Hematopoietic multipotent progenitor cell treated with erythropoietin and hydrocortisone succinate and interleukin-3 and kit ligand, for 4 days (in vitro differentiated cells): ENCODE data around the gene NOC4L.
A peak's percentile ranks its signal among the peaks of the same experiment; 100 is the strongest.
"Not testable (repeated sequence)": the region's sequence is repeated elsewhere in the genome, so short reads cannot be mapped to it uniquely, and the experiment has no call there.

ENCODE experiments used
- DNase-seq: peaks from one replicate; pipeline ENCODE4 v3.0.0-alpha.2; 2015

The NOC4L gene

DNA sequence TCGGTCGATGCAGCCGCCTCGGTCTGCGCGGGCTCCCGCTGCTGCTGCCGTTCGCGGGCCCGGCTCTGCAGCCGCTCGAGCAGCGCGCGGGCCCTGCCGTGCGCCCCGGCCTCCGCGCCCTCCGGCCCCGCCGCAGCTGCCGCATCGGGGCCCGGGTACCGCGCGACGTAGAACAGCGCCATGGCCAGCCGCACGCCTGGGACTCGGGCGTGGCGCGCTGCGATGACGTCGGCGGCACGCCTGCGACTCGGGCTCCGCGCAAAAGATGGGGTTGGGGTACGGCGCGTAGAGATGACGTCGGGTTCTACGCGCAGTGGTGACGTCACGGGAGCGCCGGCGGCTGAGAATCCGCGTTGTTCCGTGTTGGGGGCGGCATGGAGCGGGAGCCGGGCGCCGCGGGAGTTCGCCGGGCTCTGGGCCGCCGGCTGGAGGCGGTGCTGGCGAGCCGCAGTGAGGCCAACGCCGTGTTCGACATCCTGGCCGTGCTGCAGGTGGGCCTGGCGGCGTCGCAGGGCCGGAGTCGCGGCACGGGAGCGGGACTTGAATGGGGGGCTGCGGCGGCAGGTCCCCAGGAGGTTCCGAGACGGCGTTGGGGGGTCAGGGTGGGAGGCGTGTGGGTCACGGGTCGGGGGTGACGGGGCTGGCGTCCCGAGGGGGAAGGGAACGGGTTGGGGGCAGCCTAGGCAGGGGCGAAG is at the start of gene NOC4L, which contains the start of gene DDX51:
Gene NOC4L, plus strand, starts transcription at position 343 of the 695 bp plus-strand sequence. Its CDS starts 32 bp downstream, at position 375.
Gene DDX51, minus strand, starts transcription at position 205 of the 695 bp plus-strand sequence. Its CDS starts 23 bp downstream, at position 182.
- DNase-seq = peak; percentile 96

DNA sequence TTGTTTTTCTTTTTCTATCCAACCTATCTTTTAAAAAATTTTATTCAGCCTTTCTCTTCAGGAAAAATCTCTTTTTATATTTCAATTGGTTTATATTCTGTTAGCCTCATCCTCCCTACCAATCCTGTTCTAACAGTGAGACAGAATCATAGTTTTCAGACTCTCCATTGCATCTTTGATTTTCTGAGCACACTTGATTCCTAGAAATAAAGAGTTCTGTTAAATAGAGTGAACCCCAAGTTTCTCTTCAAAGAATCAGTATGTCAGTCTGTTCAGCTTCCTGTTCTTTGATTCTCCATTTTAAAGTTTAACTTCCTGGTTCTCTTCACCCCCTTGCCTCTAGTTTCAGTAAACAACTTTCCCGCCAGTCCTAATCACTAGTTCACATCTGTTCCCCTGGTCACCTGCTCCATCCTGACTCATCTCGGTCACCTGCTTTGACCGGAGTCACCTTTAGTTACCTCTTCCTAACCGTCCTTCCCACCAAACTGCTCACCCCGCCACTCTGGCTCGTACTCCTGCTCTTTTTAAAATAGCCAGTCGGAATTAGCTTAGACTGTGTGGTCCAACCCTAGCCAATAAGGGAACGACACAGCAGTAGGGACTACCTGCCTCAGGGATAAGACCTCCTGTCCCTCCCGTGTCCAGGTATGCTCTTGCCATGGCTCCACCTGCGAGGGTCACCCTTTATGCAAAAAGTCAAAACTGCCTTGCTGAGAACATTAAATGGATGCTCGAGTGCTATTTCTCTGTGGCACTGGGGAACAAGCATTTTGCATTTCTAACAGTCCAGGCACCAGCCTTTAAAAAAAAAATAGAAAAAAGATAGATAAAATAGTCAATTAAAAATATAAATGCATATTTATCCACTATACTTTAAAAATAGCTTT is 48.5 kb upstream of the NOC4L start:
- DNase-seq = no peak

DNA sequence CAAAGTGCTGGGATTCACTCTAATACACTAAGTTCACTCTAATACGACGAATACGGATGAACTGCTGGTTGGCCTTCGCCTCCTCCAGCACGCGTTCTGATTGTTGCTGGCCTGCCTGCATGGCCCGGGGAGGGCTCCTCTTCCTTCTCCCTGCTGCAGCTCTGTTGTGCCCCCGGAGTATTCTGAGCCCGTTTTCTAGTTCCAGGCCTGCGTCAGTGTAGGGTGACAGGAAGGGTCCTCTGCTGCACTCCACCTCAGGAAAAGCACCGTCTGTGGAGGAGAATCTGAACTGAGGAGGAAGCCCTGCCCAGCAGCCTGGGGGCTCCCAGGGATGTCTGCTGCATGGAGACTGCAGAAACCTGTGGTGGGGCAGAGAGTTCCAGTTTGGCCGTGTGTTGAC is 44.5 kb upstream of the NOC4L start:
- DNase-seq = no peak

DNA sequence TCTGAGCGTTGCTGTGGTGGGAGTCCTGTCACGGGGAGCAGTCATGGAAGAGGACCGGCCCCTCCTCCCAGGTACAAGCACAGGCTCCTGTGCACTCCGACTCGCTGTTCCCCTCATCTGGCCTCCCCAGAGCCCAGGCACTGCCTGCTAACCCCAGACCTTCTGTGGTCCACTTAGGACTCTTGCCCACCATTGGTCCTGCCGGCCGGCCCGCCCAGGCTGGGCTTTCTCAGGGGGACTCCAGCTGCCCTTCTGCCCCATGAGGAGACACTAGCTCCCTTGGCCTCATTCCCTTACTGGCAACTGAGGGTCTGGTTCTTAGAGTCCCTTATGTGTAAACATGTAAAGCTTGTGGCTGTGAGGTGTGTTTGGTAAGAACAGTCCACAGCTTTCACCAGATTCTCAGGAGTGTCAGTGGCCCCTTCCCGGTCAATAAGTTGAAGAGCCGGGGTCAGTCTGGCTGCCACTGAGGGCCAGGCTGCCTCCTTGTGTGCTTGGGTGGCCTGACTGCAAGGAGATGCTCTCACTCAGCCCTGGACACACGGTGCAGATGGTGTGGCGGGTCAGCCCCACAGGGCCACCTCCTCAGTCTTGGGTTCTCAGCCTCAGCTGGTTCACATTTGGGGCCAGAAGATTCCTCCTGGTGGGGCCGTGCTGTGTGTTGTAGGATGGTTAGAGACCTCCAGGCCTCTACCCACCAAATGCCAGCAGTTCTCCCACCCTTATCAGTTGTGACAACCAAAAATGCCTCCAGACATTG is 43.8 kb upstream of the NOC4L start:
- no peak for DNase-seq

DNA sequence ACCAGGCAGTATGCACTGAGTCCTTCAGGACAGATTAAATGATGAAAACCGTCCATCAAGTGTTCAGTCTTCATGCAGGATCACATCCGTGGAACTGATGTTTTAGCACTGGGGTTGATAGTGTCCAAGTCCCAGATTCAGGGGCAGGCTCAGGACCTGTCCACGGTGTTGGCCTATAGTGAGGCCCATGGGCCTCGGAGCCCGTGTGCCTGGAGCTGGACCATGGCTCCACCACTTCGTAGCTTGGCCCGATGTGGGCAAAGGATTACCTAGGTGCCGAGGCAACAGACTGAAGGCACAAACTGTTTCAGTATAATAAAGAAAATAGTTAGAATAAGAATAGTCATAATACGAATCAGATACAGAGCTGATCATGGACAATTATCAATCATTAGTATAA is 42.0 kb upstream of the NOC4L start:
- DNase-seq = no peak

DNA sequence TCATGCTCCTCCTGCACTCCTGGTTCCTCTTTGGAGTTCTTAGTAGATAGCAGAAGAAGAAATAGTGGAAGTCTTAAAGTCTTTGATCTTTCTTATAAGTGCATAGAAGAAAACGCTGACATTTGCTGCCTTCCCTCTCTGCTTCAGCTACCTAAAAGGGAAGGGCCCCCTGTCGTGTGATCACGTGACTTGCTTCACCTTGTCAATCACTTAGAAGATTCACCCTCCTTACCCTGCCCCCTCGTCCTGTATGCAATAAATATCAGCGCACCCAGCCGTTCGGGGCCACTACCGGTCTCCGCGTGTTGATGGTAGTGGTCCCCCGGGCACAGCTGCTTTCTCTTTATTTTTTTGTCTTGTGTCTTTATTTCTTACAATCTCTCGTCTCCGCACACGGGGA is 41.2 kb upstream of the NOC4L start:
- not testable (repeated sequence) for DNase-seq

DNA sequence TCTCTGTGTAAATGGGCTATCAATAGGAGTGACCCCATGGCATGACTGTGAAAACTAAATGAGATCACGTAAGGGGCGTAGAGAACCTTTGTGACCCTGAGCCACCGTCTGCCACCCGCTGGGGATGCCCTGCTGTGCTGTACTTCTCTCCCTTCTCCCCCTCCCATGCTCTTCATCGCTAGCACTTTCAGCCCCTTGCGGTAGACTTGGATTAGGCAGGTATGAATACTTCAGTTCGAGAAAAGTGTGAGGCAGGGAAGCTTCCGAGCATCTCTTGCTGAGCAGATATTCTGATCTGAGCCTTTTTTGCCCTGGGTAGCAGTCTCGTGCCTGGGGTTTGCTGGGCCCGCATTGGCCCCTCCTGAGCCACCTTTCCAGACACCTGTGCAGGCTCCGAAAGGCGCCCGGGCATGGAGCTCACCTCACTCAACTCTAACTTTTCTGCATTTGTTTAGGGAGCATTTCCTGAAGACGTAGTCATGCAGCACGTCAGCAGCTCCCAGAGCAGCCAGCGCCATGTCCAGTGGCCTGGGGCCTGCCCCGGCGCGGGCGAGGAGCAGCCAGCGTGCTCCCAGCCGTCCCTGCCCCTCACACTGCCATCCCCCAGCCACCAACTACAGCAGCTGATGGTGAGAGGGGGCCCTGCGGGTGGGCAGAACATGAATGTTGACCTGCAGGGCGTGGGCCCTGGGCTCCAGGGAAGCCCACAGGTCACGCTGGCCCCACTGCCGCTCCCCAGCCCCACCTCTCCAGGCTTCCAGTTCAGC is 40.5 kb upstream of the NOC4L start:
- no peak for DNase-seq

DNA sequence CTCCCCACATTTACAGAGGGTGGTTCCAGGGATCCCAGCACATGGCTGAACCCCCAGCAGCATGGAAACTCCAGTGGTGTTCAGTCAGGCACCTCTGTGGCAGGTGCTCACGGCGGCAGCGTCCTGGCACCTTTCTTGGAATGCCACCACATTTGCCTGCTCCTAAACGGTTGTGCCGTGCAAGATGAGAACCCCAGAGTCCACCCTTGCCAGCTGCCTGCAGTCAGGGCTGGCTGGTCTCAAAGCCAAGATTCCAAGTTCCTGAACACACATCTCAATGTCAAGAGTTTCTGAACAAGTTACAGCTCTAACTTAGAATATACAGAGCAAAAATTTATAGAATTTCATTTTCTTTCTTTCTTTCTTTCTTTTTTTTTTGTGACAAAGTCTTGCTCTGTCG is 38.8 kb upstream of the NOC4L start:
- no peak for DNase-seq

DNA sequence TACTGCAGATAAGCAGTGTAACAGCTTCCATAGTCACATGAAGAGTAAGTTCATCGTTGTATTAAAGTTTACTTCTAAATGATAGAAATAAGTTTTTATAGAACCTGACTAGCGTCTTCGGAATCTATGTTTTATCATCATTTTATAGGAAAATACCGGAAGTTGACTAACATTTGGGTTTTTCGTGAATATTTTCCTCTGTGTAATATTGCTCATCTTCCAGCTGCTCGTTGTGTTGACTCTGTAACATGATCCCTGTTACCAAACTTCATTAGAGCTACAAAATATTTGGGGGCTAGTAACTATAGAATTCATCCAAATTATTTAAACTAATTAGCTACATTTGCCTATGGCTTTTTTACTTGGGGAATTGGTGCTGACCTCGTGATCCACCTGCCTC is 37.3 kb upstream of the NOC4L start:
- DNase-seq = no peak

DNA sequence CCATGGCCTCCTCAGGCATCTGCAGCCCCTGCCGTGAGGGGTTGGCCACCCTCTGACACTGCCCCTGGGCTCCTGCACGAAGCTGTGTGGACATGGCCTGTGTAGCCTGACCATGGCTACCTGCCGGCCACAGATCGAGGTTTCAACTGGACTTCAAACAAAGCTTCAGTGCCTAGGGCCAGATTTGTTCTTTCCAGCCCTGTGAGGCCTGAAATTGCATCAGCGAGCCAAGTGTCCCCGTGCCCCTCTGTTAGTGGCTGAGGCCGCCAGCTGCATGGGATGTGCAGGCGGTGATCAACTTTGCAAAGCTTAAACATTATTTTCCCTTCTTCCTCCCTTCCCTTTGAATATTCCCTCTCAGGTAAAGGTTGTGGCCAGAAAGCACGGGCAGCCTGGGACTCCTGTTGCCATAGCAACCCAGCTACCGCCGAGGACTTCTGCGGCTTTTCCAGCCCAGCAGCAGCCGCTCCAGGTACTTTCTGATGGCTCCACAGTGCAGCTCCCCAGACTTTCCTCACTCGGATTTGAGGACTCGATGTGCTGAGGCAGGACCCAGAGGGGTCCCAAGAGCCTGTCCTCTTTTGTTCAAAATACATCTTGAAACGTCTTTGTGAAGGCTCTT is 35.9 kb upstream of the NOC4L start:
- no peak for DNase-seq

DNA sequence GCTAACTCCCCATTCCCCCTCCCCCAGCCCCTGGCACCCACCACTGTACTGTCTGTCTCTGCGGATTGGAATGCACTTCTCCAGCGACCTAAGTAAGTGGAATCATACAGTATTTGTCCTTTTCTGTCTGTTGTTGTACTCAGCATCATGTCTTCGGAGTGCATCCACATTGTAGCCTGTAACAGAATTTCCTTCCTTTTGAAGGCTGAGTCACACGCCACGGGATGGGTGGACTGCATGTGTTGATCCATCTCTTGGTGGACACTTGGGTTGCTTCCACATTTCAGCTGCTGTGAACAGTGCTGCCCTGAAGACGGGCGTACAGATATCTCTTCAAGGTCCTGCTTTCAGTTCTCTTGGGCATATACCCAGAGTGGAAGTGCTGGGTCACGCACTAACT is 34.5 kb upstream of the NOC4L start:
- no peak for DNase-seq

DNA sequence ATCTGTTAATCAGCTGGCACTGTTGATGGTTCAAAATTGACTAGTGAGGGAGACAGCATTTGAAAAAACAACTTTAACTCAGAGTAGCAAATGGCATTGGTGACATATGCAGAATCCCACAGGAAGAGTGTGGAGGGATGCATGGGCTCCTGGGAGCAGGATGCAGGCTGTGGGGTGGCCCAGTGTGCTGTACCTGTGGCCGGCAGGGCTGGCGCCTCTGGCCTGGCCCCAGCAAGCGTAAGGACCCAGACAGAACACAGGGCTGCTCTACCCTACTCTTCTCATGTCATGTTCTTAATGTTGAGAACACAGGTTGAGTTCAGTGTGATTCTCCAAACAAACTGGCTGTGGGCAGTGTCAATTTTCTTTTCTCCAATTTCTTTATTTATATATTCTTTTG is 33.6 kb upstream of the NOC4L start:
- DNase-seq = no peak

DNA sequence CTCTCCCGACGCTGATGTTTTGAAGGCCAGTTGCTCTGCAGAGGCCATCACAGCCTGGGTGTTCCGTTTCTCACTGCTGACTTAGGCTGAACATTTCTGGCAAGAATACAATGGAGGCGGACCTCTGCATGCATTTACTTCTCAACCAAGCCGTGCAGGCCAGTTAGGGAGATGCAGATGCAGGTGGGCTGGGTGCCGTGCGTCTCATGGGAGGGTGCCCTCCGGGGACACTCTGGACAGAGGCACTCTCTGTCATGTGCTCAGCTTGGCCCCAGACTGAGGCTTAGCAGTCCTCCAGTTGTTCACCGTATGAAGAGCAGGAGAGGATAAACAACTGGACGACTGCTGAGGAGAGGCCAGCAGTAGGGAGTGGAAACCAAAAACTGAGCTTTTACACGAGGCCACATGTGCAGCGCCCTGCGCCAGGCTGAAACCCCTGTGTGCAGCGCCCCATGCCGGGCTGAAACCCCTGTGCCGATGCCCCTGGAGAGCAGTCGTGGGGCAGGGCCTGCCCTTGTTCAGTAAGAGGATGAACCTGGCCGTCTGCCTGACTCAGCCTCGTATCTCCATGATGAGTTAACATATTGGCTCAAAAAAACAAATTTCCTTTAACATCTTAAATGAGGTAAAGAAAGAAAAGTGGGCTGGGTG is 32.5 kb upstream of the NOC4L start:
- DNase-seq = no peak

DNA sequence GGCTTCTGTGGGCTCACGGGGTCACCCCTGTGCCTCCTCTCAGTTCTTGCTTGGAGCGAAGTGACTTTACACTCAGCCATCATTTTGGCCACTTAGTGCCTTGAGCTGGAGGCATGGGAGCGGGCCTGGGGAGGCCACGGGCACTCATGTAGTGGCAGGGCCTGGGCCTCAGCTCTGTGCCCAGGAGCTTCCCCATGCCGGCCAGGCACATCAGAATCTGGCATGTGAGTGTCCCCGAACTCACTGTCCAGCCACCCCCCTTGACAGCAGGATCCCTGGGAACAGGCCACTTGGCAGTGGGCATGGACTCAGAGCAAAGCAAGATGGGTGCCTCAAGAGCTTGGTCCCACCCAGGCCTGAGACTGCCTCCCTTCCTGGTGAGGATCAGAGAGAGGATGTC is 29.6 kb upstream of the NOC4L start:
- no peak for DNase-seq

DNA sequence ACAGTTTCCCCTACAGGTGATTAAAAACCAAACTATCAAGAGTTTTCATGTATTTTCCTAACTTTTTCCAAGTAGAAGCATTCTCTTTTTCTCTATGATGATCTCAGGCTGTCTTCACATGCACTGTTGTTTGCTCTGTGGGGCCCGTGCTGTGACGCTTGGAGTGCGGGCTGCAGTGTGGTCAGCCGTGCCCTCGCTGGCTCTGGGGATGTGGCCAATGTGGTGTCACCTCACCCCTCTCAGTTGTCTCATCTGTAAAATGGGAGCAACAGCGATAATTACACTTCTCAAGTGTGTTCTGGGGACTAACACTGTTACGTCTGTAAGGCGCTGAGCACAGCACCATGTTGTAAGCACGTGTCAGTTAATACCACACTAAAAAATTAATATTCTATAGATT is 28.8 kb upstream of the NOC4L start:
- DNase-seq = no peak

DNA sequence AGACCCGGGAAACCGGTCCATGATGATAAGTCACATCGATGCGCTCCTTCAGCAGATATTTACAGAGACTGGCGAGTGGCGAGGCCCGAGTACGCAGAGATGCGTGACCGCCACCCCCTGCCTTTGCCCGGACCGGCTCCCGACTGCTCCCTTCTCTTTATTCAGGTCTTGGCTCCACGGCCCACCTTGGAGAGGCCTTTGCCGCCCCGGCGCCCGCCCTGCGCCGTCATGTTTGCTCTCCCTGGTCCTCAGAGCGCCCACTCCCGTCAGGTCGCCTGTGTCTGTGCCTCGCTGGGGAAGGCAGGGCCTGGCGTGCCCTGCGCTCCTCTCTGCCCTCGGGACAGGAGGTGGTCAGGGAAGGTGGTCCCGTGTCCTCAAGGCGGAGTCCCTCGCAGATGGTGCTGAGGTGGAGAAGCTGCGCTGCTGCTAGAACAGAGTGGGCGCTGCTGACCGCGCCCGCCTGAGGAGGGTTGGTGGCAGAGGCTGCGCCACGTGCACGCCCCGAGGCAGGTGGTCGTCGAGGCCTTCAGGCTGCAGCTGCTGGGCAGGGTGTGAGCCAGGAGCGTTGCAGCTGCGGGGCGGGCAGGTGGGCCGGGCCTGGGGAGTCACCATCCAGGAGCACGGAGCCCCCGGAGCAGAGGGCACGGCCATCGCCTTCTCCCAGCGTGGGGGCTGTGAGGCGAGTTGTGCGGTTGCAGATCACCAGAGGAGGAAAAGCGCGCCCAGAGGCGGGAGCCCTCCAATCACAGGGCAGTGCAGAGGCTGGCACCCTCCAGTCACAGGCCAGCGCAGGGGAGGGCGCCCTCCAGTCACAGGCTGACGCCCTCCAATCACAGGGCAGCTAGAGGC is 27.3 kb upstream of the NOC4L start:
- no peak for DNase-seq

DNA sequence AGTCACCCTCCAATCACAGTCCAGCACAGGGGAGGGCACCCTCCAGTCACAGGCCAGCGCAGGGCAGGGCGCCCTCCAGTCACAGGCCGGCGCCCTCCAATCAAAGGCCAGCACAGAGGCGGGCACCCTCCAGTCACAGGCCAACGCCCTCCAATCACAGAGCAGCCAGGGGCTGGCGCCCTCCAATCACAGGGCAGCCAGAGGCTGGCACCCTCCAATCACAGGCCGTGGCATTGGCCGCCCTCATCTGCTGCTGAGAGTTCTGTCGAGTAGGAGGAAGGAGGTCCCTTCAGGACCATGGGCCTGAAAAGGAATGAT is 26.7 kb upstream of the NOC4L start:
- DNase-seq = peak; percentile 30

DNA sequence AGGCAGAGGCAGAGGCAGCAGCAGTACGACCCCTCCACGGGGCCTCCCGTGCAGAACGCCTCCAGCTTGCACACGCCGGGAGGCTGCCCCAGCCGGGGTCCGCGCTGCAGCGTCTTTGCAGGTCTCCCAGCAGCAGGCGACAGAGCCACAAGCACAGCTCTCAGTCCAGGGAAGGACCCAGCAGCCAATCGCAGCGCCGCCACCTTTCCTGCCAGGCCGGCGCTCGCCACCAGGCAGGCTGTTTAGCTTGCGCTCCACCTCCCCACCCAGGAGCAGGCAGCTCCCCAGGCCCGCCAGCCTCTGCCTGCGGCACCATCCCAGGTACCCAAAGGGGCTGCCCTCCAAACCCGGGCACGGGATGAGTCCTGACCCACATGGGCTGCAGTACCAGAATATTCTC is 25.4 kb upstream of the NOC4L start:
- no peak for DNase-seq

DNA sequence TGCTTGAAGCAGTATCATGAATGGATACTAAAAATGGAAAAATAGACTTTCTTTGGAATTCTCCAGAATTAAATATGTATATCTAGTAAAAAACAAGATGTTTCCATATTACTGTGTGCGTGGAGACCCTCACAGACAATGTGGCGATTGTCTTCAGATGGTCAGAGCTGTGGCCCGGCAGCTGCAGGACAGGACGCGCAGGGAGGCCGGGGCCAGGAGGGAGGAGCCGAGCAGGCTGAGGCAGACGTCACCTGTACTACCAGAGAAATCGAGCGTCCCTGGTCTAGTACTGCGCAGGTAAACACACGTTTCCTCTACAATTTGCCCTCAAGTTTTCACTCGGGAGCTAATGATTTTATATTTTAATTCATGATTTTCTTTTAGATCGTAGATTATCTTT is 23.0 kb upstream of the NOC4L start:
- DNase-seq = no peak

DNA sequence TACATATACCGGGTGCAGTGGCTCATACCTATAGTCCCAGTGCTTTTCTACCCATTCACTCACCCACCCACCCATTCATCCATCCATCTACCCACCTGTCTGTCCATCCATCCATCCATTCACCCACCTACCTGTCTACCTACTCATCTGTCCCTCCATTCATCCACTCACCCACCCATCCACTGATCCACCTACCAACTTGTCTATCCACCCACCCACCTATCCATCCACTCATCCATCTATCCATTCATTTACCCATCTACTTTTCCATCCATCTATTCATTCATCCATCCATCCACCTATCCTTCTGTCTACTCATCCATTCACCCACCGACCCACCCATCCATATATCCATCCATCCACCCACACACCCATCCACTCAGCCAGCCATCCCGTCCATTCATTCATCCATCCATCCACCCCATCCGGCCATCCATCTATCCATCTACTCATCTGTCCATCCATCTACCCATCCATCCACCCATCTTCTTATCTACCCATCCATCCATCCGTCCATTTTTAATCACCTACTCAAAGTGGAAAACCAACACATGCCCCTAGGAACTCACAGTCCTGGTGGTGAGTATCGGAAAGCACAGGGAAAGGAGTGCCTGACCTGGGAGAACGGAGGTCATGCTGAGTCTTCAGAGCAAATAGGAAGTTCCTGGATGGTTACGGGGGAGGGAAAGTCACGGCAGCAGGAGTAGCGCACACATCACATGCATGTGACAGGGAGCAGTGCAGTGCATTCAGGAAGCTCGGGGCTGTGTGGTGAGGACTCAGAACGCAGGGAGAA is 20.1 kb upstream of the NOC4L start:
- no peak for DNase-seq
